Amygdala (tissue), 56 donors: ENCODE data around the gene ZNF185.
"Not testable (repeated sequence)": the region's sequence is repeated elsewhere in the genome, so short reads cannot be mapped to it uniquely, and the experiment has no call there.

ENCODE experiments used
- DNase-seq, 56 donors: peaks; one replicate each; lab custom pipeline; 2025; lab: John Stamatoyannopoulos, UW

The ZNF185 gene

DNA sequence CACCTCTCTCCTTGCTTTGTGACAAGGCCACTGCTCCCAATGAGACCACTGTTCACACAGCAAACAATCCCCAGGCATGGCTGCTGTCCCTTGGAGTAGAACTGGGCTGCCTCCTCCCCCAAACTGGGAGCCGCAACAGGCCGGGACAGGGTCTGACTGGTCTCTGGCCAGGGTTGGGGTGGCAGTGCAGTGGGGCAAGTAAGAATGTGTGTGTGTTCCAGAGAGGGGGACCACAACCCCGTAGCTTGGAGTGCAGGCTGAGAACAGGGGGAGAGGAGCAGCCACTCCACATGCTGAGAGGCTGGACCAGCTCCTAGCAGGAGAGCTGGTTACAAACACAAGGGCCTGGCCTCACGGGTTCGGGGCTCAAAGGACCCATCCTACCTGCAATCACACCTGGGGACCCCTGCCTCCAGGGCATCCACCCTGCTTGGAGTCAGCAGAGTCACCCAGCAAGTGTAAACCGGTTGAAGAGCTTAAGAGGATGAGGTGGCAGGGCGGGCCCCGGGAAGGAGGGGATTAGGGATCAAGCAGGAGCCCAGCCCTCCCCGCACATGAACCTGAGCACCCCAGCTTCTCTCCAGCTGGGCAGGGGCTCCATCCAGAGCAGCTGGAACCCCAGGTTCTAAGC, 3.8 kb upstream of the ZNF185 start:
- no peak for DNase-seq

DNA sequence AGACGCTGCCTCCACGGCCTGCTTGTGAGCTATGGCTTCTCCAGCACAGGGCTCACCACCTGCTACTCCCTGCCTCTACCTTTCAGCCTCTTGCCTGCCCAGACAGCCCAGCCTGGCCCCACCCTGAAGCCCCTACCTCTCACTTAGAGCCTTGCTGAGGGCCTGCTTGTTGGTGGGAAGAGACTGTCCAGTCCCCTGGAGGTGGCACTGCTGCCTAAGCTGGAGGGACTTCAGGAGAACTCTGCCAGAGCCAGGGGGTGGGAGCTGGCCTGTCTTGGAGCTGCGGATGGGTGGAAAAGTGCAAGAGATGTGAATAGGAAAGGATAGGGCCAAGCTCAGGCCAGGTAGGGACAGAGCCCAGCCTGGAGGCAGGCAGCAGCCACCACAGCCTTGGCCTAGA, 2.7 kb upstream of the ZNF185 start:
- no peak for DNase-seq

DNA sequence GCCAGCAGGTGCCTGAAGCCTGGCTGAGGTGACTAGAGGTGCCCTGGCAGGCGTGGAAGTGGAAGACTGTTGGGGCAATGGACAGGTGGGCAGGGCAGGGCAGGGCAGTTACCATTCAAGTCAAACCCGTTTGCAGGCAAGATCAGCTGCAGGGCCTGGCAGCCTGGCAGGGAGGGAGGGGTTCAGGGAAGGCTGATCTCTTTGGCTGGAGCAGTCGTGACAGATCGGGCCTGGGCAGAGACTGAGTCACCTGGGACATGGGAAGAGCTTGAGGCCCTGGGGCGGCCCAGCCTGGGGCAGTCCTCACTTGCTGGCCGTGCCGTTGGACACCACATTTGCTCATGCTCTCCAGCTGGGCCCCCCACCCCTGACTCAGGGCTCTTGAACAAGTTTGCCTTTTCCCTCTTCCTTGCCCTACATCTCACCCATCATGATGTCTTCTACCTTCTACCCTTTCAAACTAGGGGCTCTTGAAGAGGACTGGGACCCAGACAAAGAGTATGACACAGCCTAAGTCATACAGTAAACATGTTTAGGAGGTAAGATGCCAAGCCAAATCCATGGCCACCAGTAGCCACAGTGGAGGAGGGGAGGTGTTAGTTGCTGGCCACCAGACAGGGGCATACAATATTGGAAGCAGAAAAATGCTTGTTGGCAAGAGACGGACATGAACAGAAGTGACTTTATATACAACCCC, 2.0 kb upstream of the ZNF185 start:
- DNase-seq = no peak

DNA sequence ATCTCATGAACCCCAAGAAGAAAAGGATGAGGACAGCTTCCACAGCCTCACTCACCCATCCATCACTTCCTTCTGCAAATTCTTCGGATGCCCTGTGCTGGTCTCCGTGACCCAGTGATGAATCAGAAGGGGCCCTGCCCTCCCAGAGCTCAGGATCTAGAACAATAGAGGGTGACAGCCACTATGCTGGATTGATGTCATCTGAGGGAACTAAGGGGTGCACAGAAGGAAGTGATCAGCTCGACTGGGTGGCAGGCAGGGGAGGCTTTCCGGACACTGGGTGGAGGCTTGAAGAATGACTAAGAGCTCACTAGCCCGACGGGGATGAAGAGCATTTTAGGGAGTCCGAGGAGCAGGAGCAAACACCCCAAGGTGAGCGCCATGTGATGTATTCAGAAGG, 1.4 kb upstream of the ZNF185 start:
- DNase-seq = no peak

DNA sequence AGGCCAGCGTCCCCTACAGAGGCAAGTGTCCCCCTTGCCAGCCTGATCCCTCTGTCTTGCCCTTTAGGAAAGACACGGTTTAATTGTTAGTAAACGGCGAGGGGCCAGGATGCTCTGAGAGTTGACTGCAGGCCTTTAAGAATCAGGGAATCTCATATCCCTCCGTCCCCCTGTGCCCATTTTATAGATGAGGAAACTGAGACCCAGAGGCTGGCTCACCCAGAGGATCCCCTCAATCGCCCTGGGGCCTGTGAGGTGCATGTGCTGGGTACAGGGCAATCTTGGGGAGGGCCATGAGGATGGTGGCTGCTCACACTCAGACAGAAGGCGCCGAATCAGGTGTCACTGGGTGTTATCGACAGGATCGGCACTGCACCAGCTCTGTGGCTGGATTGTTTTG, 575 bp downstream of the ZNF185 start:
- DNase-seq = no peak

DNA sequence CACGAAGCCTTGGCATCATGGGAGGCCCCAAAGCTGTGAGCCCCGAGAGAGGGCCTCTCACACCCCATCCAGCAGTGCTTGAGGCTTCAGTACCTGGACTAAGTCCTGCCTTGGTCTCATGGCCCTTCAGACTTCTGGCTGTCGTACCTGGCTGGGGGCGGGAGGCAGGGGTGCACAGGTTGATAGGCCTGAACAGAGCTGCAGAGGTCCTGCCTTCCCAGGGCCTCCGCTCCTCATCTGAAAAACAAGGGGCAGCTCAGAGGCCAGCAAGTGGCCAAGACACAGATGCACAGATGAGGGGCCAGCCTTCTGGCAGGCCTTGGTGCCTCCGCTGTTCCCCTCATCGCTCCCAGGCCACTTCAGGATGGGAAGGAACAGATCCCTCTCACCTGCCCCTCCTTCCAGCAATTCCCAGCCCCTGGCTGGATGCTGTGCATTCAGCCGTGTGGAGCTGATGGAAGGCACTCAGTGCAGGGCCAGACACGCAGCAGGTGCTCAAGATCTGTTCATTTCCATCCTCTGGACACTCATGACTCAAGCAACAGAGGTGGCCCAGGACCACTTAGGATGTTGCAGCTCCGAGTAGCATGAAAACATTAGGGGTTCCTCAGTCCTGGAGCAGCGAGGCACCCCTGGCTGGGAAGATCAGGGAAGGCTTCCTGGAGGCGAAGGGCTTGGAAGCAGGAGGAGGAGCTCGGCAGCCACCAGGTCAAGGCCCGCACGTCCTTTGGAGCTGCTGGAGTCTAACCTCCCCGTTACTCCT, 1.4 kb downstream of the ZNF185 start:
- DNase-seq = no peak

DNA sequence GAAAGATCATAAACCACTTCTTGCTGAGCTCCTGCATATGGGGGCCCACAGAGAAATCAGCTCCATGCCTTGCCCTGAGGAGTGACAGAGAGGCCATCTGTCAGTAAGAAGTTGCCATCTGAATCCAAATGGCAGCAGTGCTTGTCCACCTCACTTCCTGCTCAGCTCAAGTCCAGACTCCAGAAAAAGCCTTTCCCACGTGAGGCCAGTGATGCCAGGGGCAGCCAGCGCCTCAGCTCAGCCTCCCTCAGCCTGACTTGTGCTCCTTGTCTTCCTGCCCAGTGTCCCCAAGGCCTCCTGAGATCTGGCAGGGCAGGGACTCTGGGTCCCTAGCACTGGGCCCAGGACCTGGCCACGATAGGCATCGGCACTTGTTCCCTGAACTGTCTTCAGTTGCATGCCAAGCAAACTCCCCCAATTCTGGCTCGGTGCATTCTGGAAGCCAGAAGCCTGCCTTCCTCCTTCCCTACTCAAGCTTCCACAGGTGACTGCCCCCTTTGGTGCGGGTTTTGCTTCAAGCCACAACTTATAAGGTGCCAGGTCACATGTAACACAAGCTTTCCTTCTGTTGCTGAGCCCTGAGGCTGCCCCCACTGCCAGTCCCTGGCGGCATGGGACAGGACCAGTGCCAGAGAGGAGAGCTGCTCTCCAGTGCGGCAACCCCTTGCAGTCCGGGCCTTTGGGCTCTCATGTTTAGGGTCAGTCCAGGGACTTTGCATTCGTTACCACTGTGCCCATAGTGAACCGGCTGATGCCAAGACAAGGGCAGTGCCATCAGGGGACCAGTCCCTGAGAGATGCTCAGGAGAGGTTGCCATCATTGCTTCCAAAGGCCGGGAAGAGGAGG, 2.2 kb downstream of the ZNF185 start:
- no peak for DNase-seq

DNA sequence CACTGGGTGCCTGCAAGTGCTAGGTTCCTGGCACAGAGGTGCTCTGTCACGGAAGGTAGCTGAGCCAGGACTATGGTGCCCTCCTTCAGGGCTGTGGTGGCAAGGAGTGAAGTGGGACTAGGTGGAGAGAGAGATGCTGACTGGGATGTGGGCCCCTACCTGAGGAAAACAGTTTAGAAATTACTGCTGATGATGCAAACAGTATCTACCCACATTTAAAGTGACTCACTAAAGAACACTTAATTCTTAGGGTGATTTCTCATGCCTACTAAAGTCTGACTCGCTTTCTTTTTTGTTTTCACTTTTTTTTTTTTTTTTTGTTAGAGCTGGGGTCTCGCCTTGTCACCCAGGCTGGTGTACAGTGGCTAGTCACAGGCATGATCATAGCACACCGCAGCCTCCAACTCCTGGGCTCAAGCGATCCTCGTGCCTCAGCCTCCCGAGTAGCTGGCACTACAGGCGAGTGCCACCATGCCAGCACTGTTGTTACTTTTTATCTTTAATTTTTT, 3.1 kb downstream of the ZNF185 start:
- DNase-seq = no peak

DNA sequence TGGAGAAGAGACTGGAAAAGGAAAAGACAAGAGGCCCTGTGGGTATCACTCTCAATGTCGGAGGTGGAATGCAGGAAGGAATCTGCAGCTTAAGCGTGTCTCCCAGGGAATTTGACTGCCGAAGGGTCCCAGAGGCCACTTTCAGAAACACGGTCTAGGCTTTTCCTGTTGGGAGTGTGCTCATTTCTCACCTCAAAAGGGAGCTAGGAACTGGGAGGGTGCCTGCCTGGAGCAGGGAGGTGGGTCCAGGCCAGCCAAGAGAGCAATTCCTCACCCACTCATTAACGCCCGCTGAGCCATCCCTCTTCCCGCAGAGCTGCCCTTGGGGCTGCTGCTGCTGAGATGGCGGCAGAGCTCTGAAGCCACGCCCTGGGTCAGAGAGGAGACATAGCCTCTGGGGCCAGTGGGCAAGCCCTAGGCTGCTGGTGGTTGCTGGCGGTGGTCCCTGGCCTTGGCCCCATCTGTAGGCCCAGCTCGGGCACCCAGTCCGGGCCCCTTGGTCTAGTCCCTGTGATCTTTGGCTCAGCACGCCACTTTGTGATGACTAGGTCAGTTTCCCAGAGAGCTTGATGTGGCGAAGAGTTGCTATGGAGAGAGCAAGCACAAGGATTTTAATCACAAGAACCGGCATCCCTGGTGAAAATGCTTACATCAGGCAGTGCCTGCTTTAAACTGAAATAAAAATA, 4.1 kb downstream of the ZNF185 start:
- DNase-seq = no peak

DNA sequence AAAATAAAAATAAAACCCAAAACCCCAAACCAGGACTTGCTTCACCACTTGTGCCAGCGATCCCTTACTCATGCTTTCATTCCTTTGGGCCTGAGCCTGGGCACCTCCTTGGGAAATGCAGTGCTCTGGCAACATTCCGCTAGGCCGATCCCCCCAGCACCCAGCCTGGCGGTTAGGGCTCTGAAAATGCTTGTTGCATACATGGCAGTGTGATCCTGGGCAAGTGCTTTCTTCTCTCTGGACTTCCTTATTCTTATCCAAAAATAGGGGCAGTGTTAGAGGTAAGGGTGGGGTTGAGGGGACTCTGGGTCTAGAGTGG, 4.6 kb downstream of the ZNF185 start:
- DNase-seq = no peak

DNA sequence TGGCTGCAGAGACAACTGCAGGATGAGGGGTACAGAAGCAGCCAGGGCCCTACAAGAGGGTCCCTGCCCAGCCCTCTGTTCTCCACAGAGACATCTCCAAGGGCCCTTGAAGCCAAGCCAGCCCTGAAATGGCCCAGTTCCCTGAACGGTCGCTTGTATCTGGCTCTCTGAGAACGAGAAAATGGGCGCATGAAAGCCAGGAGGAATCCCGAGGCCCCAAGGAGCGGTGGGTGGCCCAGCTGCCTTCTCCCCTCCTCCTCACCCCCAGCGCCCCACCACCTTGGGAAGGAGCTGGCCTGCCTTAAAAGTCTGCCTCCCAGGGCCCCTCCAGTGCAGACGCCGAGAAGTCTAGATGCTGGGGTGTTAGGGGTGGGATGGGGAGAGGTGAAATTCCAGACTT, 5.7 kb downstream of the ZNF185 start:
- DNase-seq = no peak

DNA sequence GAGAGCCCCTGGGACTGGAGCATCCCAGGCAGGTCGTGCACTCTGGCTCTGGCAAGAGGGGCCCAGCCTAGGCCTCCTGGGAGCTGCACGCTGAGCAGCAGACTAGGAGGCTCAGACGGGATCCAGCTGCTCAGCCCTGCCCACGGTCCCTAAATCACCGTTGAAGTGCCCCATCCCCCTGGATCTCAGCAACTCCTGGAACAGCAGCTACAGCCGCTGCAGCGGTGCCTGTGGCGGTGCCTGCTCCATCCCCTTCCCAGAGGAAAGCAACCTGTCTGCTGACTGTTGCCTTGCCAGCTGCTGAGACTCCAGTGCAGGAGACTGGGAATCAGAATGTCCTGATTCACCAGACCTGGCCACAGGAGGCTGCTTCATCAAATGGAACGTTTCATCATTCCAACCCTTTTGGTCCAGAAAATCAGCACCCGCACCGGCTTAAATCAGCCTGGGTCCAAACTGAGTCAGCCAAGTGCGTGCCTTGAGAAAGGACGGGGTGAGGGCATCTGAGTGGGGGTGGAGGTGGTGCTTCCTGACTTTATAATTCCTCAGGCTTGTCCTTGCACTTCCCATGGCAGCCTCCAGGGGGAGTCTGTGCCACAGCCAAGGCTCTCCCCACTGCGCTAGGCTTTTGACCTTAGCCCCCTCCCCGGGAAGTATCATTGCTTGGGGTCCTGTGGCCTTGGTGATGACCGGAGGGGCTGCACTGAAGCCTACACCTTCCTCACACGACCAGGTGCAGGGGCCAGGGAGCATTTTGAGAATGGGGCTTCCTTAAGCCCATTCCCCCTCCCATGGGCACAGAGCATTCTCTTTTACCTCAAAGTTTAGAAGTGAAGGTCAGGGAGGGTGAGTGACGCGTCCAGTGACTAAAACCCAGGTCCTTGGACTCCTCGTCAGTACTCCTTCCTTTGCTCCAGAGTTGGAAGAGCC, 6.5 kb downstream of the ZNF185 start:
- DNase-seq = peak in 16 of 56 donors; percentile 1 to 55 (median 22)

DNA sequence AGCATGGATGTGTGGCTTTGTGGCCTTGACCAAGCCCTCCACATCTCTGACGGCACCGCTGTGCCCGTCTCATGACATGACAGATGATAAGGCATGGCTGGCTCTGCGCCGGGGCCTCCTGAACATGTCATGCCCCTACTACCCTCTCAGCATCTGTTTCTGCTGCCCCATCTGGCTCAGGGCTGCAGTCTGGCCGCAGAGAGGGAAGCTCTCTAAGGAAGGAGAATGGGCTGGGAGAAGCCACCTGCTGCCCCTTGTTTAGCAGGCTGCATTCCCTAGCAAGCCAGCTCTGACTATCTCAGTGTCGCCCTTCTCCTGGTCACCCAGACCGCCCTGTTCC, 7.2 kb downstream of the ZNF185 start:
- no peak for DNase-seq

DNA sequence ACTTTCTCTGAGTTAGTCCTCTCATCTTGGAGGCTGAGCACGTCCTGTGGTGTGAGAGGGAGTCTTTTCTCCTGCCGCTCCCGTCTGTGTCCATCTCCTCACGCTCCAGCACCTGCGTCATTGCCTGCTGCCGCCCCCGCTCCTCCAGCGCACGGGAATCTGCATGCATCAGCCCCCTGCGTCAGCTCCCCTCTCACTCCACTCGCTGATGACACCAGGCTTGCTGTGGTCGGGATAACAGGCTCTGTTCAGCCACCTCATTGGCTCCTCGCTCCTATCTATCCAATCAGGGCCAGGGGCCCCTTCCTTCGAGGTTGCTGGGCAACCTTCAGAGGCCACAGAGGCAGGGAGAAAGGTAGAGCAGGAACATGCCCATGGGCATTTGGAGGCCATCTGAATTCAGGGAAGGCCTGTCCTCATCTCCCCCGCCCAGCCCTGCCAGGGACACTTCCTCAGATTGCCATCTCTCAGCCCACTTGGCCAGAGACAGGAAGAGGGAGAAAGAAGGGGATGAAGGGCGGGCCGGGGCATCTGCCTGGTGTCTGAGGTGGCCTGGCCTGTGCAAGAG, 9.3 kb downstream of the ZNF185 start:
- DNase-seq = peak in 13 of 56 donors; percentile 1 to 47 (median 23)

DNA sequence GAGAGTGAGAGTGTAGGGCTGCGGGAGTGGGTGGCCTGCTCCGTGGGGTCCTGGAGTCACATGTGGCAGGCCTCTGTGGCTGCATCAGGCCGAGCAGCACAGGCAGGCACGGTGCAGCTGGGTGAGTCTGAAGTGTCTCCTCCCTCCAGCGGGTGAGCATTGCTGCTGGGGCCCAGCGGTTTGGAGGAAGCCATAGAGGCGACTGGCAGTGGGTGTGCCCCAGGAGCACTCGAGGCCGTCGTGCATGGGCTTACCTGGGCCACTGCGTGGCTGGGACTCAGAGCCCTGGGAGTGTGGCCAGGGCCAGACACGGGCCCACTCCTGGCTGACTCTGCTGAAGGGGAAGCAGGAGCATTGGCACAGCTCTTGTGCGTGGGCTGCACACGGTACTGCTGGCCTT, 10.6 kb downstream of the ZNF185 start:
- DNase-seq = no peak

DNA sequence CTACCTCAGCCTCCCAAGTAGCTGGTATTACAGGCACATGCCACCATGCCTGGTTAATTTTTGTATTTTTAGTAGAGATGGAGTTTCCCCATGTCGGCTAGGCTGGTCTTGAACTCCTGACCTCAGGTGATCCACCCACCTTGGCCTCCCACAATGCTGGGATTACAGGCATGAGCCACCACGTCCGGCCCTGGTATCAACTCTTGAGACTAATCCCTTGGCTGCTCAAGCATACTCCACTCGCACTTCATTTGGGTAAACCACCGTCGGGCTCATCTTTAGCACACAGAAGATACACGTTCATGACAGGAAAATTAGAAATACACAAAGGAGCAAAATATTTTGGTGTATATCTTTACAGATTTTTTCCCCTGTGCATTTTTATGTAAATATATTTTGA, 12.2 kb downstream of the ZNF185 start:
- DNase-seq = not testable (repeated sequence)

DNA sequence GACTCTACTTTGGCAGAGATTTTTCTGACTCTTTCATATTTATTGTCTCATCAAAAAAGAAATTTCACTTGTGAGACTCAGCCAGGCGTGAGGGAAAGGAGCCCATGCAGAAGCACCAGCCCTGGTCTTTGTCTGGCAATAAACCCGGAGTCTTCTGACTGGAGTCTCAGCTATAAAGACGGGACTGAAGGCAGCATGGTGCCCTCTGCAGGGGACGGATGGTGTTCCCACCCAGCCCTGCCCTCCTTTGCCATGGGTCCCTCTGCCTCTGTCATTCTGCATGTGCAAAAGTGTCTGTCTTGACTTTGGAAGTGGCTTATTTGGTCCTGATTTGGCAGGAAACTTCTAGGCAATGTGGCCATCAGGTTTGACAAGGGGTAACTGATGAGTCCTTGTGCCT, 14.2 kb downstream of the ZNF185 start:
- no peak for DNase-seq

DNA sequence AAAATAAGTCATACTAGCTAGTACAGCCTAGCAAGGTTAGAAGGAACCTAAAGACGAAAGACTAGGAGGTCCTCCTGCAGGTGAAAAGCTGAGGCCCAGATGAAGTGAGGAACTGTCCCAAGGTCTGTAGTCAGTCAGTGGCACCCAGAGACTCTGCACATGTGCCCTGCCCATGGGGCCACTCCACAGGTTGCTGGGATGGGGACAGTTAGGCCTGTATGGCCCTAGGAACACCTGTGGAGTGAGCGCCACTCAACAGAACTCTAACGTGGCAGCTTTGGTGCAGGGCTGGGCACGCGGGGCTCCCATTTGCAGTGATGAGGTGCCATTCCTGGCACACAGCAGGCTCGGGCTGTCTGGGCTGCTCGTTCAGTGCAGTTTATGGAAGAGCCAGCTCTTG, 14.8 kb downstream of the ZNF185 start:
- DNase-seq = no peak

DNA sequence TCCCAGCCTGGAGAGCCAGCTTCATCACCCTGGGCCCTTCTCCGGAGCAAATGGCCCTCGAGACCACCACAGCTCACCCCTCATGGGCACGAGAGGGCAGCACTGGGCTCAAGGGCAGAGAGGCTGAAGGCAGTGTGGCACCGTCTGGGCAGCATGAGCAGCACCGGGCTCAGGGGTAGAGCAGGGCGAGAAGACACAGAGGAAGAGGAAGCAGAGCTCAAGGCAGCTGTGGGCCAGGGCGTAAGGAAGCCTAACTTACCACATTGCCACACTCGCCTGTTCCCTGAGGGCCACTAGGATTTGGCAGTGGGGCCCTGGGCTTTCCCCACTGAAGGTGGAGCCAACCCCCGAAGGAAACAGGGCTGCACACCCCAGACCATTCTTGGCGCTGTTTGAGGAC, 15.5 kb downstream of the ZNF185 start:
- no peak for DNase-seq
